Erythroblast (primary cell): ENCODE data around the gene ANKRD6.

ENCODE experiments used
- GATA1 ChIP-seq: IDR thresholded peaks from 2 replicates; pipeline ENCODE4 v1.6.1; 2011; ENCODE audit warnings: low read depth, mild to moderate bottlenecking, control low read depth, low read length, moderate library complexity
- POLR2A ChIP-seq: IDR thresholded peaks from 2 replicates; pipeline ENCODE4 v1.6.1; 2011; ENCODE audit warnings: mild to moderate bottlenecking, low read length

- no peak for TF ChIP-seq POLR2A
- TF ChIP-seq GATA1: no peak
Measured at GRCh38 chr6:89618026-89618425, 185.1 kb downstream of the ANKRD6 start.
